Cardiac septum (tissue), 1 donor: ENCODE results near the gene TSPAN15. TPM values are rescaled to one million over a fixed set of nuclear protein-coding genes. Genes with fewer than 3 reads are reported as not detected.

Experiments
- DNase-seq: peaks from one replicate; pipeline ENCODE4 v3.0.0-alpha.2; 2020; ENCODE audit warnings: low spot score
- intact Hi-C: fragments of 100-400 bp; cut with DNase I; formaldehyde crosslinking; loops from one replicate; pipeline ENCODE4 v1.14.0; 2022
- long read RNA-seq: library from polyadenylated mRNA; unstranded; transcript quantifications from one replicate; pipeline ENCODE4 v2.0.0, GENCODE V29; 2021
- total RNA-seq: library from RNA; stranded (reverse); fragmentation: NEBNext Ultra II Directional; extraction: Animal tissue kit (Norgen Biotek cat#: 25700); gene quantifications from one replicate; pipeline ENCODE4 v1.2.1, GENCODE V29; 2021
- donor health status: DM: no; HTN: no; CAD: no.

Gene TSPAN15
- total RNA-seq: 6.9 TPM
- long read RNA-seq, partial matches to known transcripts: 0 of 7 reads
- long read RNA-seq, other reads (novel, unspliced or antisense): 4 of 7 reads

DNA sequence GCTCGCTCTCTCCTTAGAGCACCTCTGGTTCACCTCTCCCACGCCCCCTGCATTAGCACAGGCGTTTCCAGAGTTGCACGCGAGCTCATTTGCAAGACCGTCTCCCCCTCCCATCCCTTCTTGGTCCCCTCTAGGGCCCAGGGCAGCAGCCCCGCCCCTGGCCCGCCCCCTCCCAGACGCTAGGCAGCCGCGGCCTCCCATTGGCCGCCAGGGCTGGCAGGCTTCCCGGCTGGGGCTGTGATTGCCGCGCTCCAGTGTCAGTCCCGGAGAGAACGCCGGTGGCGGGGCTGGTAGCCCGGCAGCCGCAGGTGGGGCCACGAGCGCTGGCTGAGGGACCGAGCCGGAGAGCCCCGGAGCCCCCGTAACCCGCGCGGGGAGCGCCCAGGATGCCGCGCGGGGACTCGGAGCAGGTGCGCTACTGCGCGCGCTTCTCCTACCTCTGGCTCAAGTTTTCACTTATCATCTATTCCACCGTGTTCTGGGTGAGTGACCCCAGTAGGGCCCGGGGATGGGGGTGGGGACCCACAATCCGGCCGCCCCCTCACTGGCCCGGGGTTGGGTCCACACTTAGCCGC, at the start of gene TSPAN15:
TSPAN15 (plus strand) TSS at position 257 of the 575 bp plus-strand sequence; CDS start at position 387, 130 bp downstream.
- intact Hi-C loops: no loop called here
- peak; percentile 93 for DNase-seq

DNA sequence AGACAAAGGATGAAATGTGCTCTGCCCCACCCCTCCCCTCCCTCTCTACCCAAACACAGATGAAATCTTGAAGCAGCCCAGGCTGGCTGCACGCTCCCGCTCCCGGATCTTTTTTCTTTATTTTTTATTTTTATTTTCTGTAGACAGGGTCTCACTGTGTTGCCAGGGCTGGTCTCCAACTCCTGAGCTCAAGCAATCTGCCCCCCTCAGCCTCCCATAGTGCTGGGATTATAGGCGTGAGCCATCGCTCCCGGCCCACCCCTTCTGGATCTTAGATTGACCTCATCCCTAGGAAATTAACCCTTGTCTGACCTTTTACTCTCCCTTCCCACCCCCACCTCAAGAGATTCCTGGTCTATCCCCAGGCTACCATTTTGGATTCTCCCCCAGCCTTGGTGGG, 48.9 kb upstream of the TSPAN15 start:
- intact Hi-C loops: no loop called here
- DNase-seq: no peak

DNA sequence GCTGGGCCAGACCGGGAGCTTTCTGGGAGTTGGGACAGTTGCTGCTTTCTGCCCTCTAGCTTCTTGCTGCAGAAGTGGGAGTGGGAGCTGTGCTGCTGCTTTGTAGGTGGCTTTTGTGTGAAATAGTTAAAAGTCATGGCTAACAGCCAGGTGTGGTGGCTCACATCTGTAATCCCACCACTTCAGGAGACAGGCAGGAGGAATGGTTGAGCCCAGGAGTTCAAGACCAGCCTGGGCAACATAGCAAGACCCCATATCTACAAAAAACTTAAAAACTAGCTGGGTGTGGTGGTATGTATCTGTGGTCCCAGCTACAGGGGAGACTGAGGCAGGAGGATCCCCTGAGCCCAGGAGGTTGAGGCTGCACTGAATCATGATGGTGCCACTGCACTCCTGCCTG, 48.2 kb upstream of the TSPAN15 start:
- no peak for DNase-seq
- intact Hi-C loops: no loop called here

DNA sequence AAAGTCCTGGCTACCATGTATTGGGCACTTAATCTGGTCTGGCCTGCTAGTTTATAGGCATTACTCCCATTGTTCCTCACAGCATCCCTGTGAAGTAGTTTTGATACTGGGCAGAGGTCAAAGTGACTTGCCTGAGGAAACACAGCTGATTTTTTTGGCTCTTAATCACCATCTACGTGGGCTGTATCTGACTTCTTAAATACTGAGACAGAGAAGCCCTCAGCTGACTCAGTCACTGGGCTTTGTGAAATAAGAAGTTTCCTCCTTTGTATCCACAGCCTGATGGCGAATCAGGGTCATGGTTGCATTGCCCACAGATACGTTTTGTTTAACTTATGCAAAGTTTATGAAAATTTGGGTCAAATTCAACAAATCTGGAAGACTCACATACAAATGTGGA, 47.7 kb upstream of the TSPAN15 start:
- DNase-seq: no peak
- intact Hi-C loops: no loop called here

DNA sequence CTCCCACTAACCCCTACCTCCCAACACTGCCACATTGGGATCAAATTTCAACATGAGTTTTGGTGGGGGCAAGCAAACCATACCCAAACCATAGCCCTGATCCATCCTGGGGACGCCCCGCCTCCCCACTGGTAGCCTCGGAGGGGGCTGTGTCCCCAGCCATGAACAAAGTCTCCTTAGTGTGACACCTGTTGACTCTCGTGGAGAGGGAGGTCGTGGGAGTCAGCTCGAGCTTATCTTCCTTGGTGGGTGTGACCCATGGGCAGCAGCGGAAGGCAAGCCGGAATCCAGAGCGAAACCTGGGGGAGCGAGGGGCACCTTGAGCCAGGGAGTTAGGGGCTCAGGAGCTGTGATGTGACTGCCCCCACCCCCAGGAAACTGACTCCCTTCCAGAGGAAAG, 46.5 kb upstream of the TSPAN15 start:
- intact Hi-C loops: loop anchor here (5.0 kb wide), 1 partner anchor 87 kb away; no protein-coding TSS in a partner anchor

DNA sequence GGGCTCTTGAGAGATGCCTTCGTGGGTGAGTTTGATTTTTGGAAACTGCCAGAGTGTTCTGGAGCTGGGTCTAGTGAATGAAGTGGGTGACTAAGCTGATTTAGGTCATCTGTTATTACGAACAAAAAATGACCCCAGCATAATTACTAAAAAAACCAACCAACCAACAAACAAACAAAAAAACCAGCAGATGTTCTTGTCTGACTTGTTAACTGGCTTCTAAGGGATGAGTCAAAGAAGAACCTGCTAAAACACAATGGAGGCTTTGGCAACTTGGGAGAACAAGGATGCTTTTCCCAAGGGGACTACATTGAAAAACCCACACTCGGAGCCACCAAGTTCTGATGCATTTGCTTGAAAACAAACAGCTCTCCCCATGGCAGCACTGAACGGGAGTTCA, 46.0 kb upstream of the TSPAN15 start:
- intact Hi-C loops: loop anchor here (5.0 kb wide), 1 partner anchor 88 kb away; no protein-coding TSS in a partner anchor
- no peak for DNase-seq

More for the DNA sequence above, 46.5 kb upstream of the TSPAN15 start:
- no peak for DNase-seq

DNA sequence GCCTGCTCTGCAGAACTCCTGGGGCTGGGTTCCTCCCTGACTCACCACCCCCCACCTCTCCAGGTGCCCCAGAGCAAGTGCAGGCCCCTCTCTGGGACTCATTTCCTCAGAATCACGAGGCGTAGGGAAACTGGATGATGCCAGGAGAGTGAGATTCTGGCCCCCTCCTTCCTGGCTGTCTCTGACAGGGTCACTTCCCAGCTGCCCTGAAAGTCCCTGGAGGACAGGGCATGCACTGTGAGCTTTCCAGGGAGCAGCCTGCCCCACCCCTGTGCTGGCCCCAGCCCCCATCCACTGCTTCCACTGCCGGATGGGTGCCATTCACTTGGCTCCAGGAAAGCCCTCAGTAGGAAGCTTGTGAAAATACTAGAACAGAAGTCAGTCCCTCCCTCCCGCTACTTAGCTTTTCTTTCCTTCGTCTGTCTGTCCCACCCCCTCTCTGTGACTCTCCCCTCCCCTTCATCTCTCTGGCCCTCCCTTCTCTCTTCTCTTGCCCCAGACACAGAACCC, 44.9 kb upstream of the TSPAN15 start:
- intact Hi-C loops: loop anchor here (5.0 kb wide), 1 partner anchor 89 kb away; no protein-coding TSS in a partner anchor
- DNase-seq: no peak

DNA sequence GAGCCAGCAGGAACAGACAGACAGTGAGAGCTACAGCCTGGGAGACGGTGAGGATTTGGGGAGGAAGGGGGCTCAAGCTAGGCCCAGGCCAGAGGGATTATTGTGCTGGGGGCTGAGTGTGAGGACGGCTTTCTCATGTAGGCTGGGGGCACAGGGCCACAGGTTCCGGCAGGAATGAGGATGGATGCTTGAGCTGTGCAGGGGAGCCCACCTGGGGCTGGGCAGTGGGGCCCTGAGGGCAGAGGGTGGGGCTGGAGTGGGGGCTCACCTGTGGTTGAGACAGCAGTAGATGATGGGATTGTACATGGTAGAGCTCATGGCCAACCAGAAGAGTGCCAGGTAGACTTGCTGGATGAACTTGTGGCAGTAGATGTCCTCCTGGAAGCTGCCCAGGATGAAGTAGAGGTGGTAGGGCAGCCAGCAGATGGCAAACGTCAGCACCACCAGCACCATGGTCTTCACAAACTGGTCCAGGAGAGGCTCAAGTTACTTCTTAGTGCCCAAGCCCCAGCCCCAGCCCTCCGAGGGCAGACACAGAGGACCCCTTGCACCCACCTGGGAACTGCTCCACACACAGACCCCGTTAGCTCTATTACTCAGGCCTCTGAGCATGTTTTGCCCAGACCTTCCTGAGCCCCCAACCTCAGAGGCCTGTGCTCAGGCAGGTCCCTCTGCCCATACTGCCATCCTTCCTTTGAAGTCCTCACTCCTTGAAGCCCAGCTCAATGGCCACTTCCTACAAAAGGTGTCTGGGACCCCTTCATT, 44.3 kb upstream of the TSPAN15 start:
- DNase-seq: no peak

DNA sequence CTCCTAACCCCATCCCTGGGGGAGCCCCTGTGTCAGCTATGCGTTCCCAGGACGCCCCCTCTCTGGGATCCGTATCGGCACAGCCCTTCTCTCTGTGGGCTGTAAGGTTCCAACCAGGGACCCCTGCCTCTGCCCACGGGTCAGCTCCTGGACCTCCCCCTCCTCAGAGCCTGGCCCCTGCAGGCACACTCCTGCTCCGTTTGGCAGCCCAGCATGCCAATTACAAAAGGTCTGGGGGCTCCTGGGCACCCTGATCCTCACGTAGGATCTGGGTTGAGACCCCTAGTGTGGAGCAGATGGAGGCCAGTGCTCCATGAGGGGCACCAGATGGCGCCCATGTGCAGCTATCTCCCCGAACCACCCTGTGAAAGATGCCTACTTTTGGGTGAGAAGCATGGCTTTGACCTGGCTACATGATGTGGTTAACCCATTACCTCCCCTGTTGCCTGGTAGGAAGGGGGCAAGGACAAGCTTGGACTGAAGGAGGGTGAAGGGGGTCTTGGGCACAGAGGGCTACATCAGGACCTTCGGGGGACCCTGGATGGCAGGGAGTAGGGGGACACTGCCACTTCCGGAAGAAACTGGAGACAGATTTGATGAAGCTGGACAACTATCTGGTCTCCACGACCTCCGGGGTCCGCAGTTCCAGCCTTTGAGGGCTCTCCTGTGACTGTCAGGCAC, 43.5 kb upstream of the TSPAN15 start:
- intact Hi-C loops: loop anchor here (5.0 kb wide), 1 partner anchor 90 kb away; no protein-coding TSS in a partner anchor
- DNase-seq: no peak

More for the DNA sequence above, 44.3 kb upstream of the TSPAN15 start:
- intact Hi-C loops: loop anchor here (5.0 kb wide), 1 partner anchor 90 kb away; no protein-coding TSS in a partner anchor

DNA sequence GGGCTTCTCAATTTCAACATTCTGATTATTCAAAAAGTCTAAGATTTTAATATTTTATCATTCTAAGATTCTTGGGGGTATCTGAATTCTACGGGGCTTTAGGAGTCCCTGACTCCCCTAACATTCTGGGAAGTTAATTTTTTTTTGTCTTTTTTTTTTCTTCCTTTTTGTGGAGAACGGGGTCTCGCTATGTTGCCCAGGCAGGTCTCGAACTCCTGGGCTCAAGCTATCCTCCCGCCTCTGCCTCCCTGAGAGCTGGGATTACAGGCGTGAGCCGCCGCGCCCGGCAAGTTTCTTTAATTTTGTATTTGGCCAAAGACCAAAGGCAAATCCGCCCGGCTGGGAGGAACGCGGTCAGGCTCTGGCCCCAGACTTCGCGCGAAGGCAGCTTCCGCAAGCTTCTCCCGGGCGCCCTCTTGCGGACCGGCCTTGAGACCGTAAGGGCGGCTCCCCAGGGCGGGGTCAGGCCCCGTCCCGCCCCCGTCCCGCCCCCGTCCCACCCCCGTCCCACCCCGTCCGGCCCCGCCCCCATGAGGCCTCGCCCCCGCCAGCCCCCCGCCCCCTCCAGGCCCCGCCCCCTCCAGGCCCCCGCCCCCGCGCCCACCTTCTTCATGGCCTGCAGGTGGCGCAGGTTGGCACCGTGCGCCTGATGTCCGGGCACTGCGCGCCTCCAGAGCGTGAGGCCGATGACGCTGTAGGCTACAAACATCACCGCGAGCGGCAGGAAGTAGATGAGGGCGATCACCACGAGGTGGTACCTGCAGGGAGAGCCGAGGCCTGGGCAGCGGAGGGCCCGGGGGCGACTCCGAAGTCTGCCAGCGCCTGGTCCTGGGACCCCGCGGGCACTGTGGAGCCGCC, 42.7 kb upstream of the TSPAN15 start:
- DNase-seq: peak; percentile 97
- intact Hi-C loops: loop anchor here (5.0 kb wide), 1 partner anchor 91 kb away; no protein-coding TSS in a partner anchor

DNA sequence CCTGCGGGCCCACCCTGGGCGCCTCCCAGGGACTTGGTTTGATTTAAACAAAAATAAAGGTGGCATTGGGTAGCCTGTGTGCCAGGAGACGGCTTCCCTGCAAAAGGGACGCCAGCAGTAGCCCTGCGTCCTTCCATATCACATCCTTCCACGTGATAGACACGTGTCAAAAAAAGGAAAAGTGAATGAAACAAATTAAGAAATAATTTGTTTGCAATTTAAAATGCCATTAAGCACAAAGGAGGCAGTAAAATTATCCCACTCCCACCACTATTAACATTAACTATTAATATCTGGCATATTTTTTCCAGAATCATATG, 42.1 kb upstream of the TSPAN15 start:
- intact Hi-C loops: loop anchor here (5.0 kb wide), 1 partner anchor 92 kb away; no protein-coding TSS in a partner anchor
- no peak for DNase-seq

DNA sequence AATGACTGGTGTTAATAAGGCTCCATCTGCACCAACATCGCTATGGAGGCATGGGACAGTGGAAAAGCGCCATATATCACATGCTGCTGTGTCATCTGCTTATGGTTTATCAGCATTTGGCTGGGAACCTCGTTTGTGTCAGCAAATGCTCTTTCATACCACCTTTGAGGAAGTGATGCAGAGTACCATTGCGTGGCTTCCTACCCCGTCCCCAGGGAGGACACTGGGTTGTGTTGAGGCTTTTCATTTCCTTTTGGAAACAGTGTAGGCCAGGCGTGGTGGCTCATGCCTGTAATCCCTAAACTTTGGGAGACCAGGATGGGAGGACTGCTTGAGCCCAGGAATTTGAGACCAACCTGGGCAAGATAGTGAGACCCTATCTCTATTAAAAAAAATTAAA, 41.3 kb upstream of the TSPAN15 start:
- intact Hi-C loops: loop anchor here (5.0 kb wide), 2 partner anchors 93 to 97 kb away; no protein-coding TSS in a partner anchor
- no peak for DNase-seq

DNA sequence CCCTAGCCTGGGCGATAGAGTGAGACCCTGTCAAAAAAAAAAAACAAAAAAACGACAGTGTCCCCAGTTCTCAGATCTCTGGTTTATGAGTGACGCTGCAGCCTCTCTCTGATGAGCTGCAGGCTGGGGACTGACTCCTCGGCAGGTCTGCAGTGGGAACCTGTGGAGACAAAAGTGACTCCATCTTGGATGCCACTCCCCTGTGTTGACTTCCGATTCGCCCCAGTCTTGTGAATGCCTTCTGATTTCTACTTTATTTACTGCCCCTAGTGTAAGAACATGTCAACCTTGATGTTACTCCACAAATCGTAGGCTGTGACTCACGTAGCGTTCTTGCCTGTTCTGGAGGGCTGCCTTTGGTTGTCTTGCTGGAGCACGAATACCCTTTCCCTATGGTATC, 40.8 kb upstream of the TSPAN15 start:
- DNase-seq: no peak
- intact Hi-C loops: loop anchor here (5.0 kb wide), 1 partner anchor 97 kb away; no protein-coding TSS in a partner anchor

DNA sequence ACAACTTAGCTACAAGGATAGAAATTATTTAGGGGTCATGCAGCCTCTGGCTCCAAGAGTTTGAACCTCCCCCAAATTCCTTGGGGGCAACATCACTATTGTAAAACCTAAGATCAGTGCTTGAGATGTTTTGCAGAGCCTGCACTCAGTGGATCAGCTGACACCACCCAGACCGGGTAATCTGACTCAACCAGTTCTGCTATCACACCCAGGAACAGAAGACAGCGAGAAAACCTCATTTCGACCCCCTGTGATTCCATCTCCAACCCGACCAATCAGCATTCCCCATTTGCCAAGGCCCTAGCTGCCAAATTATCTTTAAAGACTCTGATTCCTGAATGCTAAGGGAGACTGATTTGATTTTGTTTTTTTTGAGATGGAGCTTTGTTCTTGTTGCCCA, 39.8 kb upstream of the TSPAN15 start:
- intact Hi-C loops: loop anchor here (5.0 kb wide), 1 partner anchor 96 kb away; no protein-coding TSS in a partner anchor
- DNase-seq: no peak

DNA sequence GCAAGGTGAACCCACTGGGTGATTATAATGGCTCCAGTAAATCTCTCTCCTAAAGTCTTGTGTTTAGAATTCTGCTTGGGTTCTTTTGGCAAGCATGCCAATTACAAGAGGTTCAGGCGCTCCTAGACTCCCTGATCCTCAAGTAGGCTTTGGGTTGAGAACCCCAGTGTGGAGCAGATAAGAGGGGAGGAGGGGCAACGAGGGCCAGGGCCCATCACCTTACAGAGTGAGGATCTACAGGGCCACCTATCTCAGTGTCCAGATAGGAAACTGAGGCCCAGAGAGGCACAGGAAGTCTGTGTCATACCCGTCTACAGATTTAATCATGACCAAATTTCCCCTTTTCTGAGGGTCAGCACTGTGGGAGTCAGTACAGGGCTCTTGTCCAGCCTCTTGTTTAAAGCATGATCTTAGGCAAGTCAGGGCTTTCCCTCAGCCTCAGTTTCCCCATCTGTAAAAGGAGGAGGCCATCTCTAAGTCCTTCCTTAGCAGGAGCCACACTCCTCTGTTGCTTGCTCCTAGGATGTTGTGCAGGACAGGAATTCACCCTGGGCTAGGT, 39.0 kb upstream of the TSPAN15 start:
- no peak for DNase-seq
- intact Hi-C loops: loop anchor here (5.0 kb wide), 1 partner anchor 95 kb away; no protein-coding TSS in a partner anchor

DNA sequence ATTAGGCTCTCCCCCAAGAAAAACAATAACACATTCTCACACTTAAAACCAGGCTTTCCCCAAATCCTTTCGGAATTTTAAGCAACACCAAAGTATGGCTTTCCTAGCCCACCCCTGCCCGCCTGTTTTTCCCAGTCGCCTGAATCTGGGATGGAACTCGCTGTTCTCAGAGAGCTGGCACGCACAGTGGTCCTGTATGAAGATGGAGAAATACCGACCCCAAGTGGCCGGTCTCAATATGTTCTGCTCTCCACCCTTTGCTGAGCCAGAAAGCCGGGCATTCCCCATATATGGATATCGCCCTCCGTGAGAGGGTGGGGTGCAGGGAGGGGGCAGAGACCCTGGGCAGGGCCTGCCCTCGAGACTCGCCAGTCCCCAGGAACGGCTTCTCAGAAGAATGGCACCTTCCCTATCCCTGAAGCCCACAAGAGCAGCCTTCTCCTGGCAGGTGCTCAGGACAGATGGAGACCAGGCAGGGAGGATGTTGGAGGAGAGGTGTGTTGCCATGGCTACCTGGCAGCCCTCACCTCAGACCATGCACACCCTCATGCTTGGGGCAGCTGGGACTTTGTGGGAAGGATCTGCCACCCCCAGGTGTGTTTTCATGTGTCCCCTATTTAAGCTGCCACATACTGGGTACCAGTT, 37.9 kb upstream of the TSPAN15 start:
- intact Hi-C loops: loop anchor here (5.0 kb wide), 1 partner anchor 94 kb away; no protein-coding TSS in a partner anchor
- no peak for DNase-seq

DNA sequence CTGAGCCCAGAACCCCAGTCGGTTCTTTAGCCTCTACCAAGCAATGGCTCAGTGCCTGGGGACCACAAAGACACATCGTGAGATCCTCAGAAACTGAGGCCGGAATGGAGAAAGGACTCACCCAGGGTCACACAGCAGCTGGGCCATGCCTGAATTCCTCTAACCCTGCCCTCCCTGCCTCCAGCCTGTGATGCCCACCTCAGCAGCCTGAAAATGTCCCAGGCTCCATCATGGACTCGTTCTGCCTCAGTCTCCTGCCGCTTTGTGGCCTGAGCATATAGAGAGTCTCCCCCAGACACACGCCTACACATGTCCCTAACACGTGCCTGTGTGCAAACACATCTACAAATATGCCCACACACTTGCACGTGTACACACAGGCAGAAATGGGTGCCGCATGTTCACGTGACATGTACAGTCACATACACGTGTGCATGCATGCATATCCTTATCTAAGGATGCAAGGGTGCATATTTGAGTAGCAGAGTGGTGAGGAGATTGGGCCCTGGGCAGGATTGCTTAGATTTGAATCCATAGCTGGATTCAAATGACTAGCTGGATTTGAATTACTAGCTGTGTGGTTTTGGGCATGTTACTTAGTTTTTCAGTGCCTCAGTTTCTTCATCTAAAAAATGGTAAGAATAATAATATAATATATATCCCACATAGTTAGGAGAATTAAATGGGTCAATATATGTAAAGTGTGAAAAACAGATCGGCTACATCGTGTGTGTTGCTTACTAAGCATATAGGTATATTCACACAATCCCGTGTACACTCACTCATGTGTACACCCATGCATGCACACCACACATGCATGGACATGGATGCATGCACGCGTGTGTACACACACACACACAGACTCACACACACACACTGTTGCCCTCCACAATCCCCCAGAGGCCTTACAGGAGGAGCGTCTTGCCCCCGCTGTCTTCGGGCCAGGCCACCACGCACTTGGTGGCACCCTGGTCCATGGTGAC, 36.9 kb upstream of the TSPAN15 start:
- DNase-seq: no peak
- intact Hi-C loops: loop anchor here (5.0 kb wide), 1 partner anchor 93 kb away; no protein-coding TSS in a partner anchor
